GM12878 (cell line): Measurements from ENCODE around the gene PTPRC. TPM values are rescaled to one million over a fixed set of nuclear protein-coding genes. Genes with fewer than 3 reads are reported as not detected.

Source experiments
- ATAC-seq: fragments of 200-7000 bp; cut with Tn5 transposase; 3 replicates; pipeline ENCODE4 v1.9.1; 2020; ENCODE audit warnings: mild to moderate bottlenecking, moderate library complexity
- BruUV-seq: library from RNA; stranded (reverse); fragments of 400-500 nt; replicated peaks from 2 replicates; lab custom pipeline; 2021; lab: Mats Ljungman, UMichigan
- CTCF ChIA-PET: fragments of 300-600 bp; sonication (Branson Sonifier 250); formaldehyde crosslinking; extraction: SDS; loops from one replicate; lab custom pipeline; 2021; ENCODE audit warnings: inconsistent platforms; lab: Yijun Ruan, JAX
- POLR2A ChIA-PET: fragments of 350-600 bp; formaldehyde crosslinking; extraction: SDS; loops from one replicate; lab custom pipeline; 2021; ENCODE audit warnings: inconsistent platforms; lab: Charles Lee
- RAD21 ChIA-PET: fragments of 300-600 bp; sonication (Branson Sonifier 250); formaldehyde crosslinking; loops from one replicate; lab custom pipeline; 2023; ENCODE audit warnings: antibody characterized with exemption; ENCODE audit not compliant: unreplicated experiment; lab: Charles Lee
- SMC1A ChIA-PET: fragments of 300-600 bp; sonication (Branson Sonifier 250); formaldehyde crosslinking; loops from one replicate; lab custom pipeline; 2023; ENCODE audit not compliant: unreplicated experiment, uncharacterized antibody; lab: Charles Lee
- DNase-seq: peaks from one replicate; pipeline ENCODE4 v3.0.0-alpha.2; 2011; ENCODE audit warnings: low read depth, low spot score
- FAIRE-seq: peaks from 3 replicates; lab custom pipeline; 2011; peaks lifted over from hg19 to GRCh38; lab: Jason Lieb, UNC
- H2AFZ ChIP-seq: 2 replicates; pipeline ENCODE4 v1.6.0; 2011; ENCODE audit warnings: low read depth, low read length, control low read depth; ENCODE audit not compliant: control insufficient read depth
- H3K27ac ChIP-seq: 2 replicates; pipeline ENCODE4 v1.5.1; 2011; ENCODE audit warnings: control low read depth; ENCODE audit not compliant: control insufficient read depth, insufficient read depth
- H3K27me3 ChIP-seq, 2 experiments: replicated peaks in 1 of 2; 2 replicates each; pipeline versions ENCODE4 v1.6.0 to v1.6.1; 2011; ENCODE audit warnings: low read length in 1 of 2; ENCODE audit not compliant: control insufficient read depth in 2 of 2, insufficient read depth in 2 of 2
- H3K36me3 ChIP-seq, 2 experiments: 2 replicates each; pipeline ENCODE4 v1.5.1; 2011; ENCODE audit warnings: low read length in 1 of 2; ENCODE audit not compliant: control insufficient read depth in 2 of 2, insufficient read depth in 2 of 2
- H3K4me1 ChIP-seq: 2 replicates; pipeline ENCODE4 v1.6.1; 2011; ENCODE audit warnings: mild to moderate bottlenecking, low read length, moderate library complexity, mixed read lengths; ENCODE audit not compliant: control insufficient read depth, insufficient read depth
- H3K4me2 ChIP-seq: 2 replicates; pipeline ENCODE4 v1.6.0; 2011; ENCODE audit warnings: control low read depth; ENCODE audit not compliant: control insufficient read depth, insufficient read depth
- H3K4me3 ChIP-seq: fragments of 200-600 bp; sonication (generic); 2 replicates; pipeline ENCODE4 v1.5.1; 2016
- H3K79me2 ChIP-seq: 2 replicates; pipeline ENCODE4 v1.6.0; 2011; ENCODE audit warnings: low read length; ENCODE audit not compliant: control insufficient read depth, insufficient read depth
- H3K9ac ChIP-seq: 2 replicates; pipeline ENCODE4 v1.8.0; 2011; ENCODE audit warnings: low read length, control low read depth, mixed read lengths; ENCODE audit not compliant: control insufficient read depth, insufficient read depth
- H3K9me3 ChIP-seq: replicated peaks from 3 replicates; pipeline ENCODE4 v1.5.1; 2011; ENCODE audit warnings: mild to moderate bottlenecking, low read length; ENCODE audit not compliant: control insufficient read depth, insufficient read depth
- H4K20me1 ChIP-seq: 2 replicates; pipeline ENCODE4 v1.6.0; 2011; ENCODE audit not compliant: control insufficient read depth, insufficient read depth
- CEBPB ChIP-seq, 2 experiments: fragments of 150-350 bp in 1 of 2; IDR thresholded peaks; 2 replicates each; pipeline ENCODE4 v1.6.1; 2012 to 2014; ENCODE audit warnings: low read depth in 2 of 2, low read length in 2 of 2, borderline replicate concordance in 1 of 2, inconsistent platforms in 1 of 2
- KAT2A ChIP-seq: conservative IDR thresholded peaks from 2 replicates; pipeline ENCODE4 v1.6.1; 2011; ENCODE audit warnings: low read depth, low read length; ENCODE audit not compliant: control insufficient read depth
- MYB ChIP-seq: fragments of 150-350 bp; IDR thresholded peaks from 2 replicates; pipeline ENCODE4 v1.6.1; 2014; ENCODE audit warnings: mild to moderate bottlenecking, low read depth, low read length, borderline replicate concordance
- NFYA ChIP-seq: IDR thresholded peaks from 2 replicates; pipeline ENCODE4 v1.6.1; 2011; ENCODE audit warnings: low read depth, mild to moderate bottlenecking, low read length, improper control_type of control experiment, borderline replicate concordance
- PML ChIP-seq: IDR thresholded peaks from 2 replicates; pipeline ENCODE4 v1.6.1; 2012; ENCODE audit warnings: low read length, inconsistent platforms
- RAD51 ChIP-seq: fragments of 450-650 bp; IDR thresholded peaks from 2 replicates; pipeline ENCODE4 v1.6.1; 2016; ENCODE audit warnings: moderate library complexity, mild to moderate bottlenecking, inconsistent platforms
- RBBP5 ChIP-seq: fragments of 200-600 bp; sonication (generic); conservative IDR thresholded peaks from 2 replicates; pipeline ENCODE4 v1.6.1; 2016
- WGBS: methylation state at CpG from one replicate; pipeline ENCODE4 v1.1.6; 2016; ENCODE audit warnings: low lambda C conversion rate; ENCODE audit not compliant: insufficient replicate concordance, insufficient coverage; ENCODE audit errors: missing lambda C conversion rate; 5-methylcytosine and 5-hydroxymethylcytosine counted together
- in situ Hi-C: fragments of 300-500 bp; cut with MboI; formaldehyde crosslinking; loops from 9 replicates; pipeline ENCODE4 v1.14.3; 2018; ENCODE audit warnings: mixed read lengths
- intact Hi-C: fragments of 100-400 bp; cut with micrococcal nuclease; formaldehyde crosslinking; loops from one replicate; pipeline ENCODE4 v1.14.2; 2022; ENCODE audit not compliant: unreplicated experiment
- polyA plus RNA-seq, 11 experiments: library from polyadenylated mRNA; depleted of rRNA in 4 of 11; unstranded in 6 of 11; stranded (reverse) in 5 of 11; fragments of >200 nt; fragmentation: Nextera tagmentation in 4 of 11; fragmentation: Illumina TruSeq in 1 of 11; extraction: Ambion mirVana in 4 of 11; extraction: Trizol in 1 of 11; gene quantifications; 1 replicate in 1 of 11; 2 replicates in 10 of 11; pipeline versions ENCODE4 v1.2.1 to v1.2.3, GENCODE V29; 2011 to 2016; ENCODE audit warnings: inconsistent platforms in 2 of 11, missing spikeins in 2 of 11, low read depth in 1 of 11
- total RNA-seq, 4 experiments: library from RNA; depleted of rRNA in 3 of 4; stranded (reverse); fragments of >200 nt in 3 of 4; fragmentation: Illumina TruSeq in 1 of 4; extraction: Trizol in 1 of 4; gene quantifications; 2 replicates each; pipeline versions ENCODE4 v1.2.1 to v1.2.3, GENCODE V29; 2013 to 2021
- TF ChIP-seq, protein P1 (sequence below): fragments of 450-650 bp; IDR thresholded peaks from 2 replicates; pipeline ENCODE4 v1.6.1; 2017; ENCODE audit warnings: mild to moderate bottlenecking, moderate library complexity
- TF ChIP-seq, protein P2 (sequence below): fragments of 450-650 bp; formaldehyde crosslinking; IDR thresholded peaks from 2 replicates; pipeline ENCODE4 v1.5.0; 2022; ENCODE audit warnings: mild to moderate bottlenecking, missing genetic modification characterization
- TF ChIP-seq, protein P3 (sequence below): IDR thresholded peaks from 2 replicates; pipeline ENCODE4 v1.6.1; 2012; ENCODE audit warnings: low read depth, low read length, improper control_type of control experiment
- TF ChIP-seq, protein P4 (sequence below): IDR thresholded peaks from 2 replicates; pipeline ENCODE4 v1.6.1; 2012; ENCODE audit warnings: mild to moderate bottlenecking, low read depth, low read length

Gene PTPRC
- total and polyA plus RNA-seq, 10 of the 15 experiments (the other 5 are each of a cell fraction or from before 2014, with no cell fraction given) = 72.9 to 221 (median 118) TPM

DNA sequence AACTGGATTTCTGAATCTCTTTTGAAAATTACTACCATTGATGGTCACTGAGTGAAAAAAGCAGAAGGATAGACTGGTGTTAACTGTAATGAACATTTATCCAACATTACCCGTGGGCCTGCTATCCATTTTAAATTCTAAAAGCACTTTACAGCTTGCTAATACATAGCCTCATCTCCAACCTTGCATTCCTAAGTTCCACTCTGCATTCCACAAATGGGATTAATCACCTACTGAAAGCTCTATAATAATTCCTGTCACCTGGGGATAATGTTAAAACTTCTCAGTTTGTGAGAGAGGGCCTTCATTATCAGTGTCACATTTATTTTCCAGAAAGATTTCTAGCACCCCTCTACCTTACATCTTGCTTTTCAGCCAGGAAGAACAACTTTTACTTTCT is 38.2 kb downstream of the PTPRC start:
- 0% methylated on average over 1 of the region's 1 CpG for WGBS
- Histone ChIP-seq H3K36me3 (peaks cover 3 to 5% of the 10 kb centered on the region in 2 experiments; a peak in 3 of 4 replicates), H3K9ac (no peak overlapping the region), H3K4me2 (no peak overlapping the region), H2AFZ (no peak overlapping the region), H3K9me3 (no peaks in the 10 kb centered on the region; the same call in 1 of the 3 replicates), H3K27me3 (no peaks in the 10 kb centered on the region), H3K27ac (peak overlapping the region; percentile 18; the same call in 1 of the 2 replicates), H3K4me1 (peaks cover 48% of the 10 kb centered on the region), H3K4me3 (no peak overlapping the region), H4K20me1 (no peaks in the 10 kb centered on the region), H3K79me2 (peaks cover 17% of the 10 kb centered on the region)
- DNase-seq (no peak), FAIRE-seq (no peak), ATAC-seq (no peak)
- POLR2A ChIA-PET = interaction anchor here (1.1 to 3.6 kb wide), 2 partner anchors 8 to 27 kb away, joined by 4 to 17 read pairs; no protein-coding TSS in a partner anchor
- RAD21 ChIA-PET = interaction anchor here (0.8 to 3.2 kb wide), 7 partner anchors 9 to 78 kb away, joined by 3 to 28 read pairs (median 3); partner anchors contain the start of gene PTPRC
- intact Hi-C loops (no loop called here), in situ Hi-C loops (loop anchor here (10.0 to 25.0 kb wide), 3 partner anchors 512 to 1140 kb away; partner anchors contain the start of genes C1orf53 and LHX9)
- SMC1A ChIA-PET = interaction anchor here (1.0 to 2.7 kb wide), 7 partner anchors 7 to 71 kb away, joined by 3 to 12 read pairs (median 8); no protein-coding TSS in a partner anchor
- no TSS peak for BruUV-seq
- CTCF ChIA-PET = interaction anchor here (1.0 to 1.4 kb wide), 3 partner anchors 10 to 25 kb away, joined by 3 to 6 read pairs (median 3); no protein-coding TSS in a partner anchor
- TF ChIP-seq PML = no peak
- TF ChIP-seq, protein P1, sequence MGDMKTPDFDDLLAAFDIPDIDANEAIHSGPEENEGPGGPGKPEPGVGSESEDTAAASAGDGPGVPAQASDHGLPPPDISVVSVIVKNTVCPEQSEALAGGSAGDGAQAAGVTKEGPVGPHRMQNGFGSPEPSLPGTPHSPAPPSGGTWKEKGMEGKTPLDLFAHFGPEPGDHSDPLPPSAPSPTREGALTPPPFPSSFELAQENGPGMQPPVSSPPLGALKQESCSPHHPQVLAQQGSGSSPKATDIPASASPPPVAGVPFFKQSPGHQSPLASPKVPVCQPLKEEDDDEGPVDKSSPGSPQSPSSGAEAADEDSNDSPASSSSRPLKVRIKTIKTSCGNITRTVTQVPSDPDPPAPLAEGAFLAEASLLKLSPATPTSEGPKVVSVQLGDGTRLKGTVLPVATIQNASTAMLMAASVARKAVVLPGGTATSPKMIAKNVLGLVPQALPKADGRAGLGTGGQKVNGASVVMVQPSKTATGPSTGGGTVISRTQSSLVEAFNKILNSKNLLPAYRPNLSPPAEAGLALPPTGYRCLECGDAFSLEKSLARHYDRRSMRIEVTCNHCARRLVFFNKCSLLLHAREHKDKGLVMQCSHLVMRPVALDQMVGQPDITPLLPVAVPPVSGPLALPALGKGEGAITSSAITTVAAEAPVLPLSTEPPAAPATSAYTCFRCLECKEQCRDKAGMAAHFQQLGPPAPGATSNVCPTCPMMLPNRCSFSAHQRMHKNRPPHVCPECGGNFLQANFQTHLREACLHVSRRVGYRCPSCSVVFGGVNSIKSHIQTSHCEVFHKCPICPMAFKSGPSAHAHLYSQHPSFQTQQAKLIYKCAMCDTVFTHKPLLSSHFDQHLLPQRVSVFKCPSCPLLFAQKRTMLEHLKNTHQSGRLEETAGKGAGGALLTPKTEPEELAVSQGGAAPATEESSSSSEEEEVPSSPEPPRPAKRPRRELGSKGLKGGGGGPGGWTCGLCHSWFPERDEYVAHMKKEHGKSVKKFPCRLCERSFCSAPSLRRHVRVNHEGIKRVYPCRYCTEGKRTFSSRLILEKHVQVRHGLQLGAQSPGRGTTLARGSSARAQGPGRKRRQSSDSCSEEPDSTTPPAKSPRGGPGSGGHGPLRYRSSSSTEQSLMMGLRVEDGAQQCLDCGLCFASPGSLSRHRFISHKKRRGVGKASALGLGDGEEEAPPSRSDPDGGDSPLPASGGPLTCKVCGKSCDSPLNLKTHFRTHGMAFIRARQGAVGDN = no peak
- TF ChIP-seq RBBP5 = no peak
- no peak for TF ChIP-seq RAD51
- no peak for TF ChIP-seq MYB
- no peak for TF ChIP-seq CEBPB (IDR thresholded peaks at IDR 0.05; ENCODE audit: borderline replicate concordance in 1 of 2, low read depth in 2 of 2, low read length in 2 of 2)
- TF ChIP-seq, protein P2, sequence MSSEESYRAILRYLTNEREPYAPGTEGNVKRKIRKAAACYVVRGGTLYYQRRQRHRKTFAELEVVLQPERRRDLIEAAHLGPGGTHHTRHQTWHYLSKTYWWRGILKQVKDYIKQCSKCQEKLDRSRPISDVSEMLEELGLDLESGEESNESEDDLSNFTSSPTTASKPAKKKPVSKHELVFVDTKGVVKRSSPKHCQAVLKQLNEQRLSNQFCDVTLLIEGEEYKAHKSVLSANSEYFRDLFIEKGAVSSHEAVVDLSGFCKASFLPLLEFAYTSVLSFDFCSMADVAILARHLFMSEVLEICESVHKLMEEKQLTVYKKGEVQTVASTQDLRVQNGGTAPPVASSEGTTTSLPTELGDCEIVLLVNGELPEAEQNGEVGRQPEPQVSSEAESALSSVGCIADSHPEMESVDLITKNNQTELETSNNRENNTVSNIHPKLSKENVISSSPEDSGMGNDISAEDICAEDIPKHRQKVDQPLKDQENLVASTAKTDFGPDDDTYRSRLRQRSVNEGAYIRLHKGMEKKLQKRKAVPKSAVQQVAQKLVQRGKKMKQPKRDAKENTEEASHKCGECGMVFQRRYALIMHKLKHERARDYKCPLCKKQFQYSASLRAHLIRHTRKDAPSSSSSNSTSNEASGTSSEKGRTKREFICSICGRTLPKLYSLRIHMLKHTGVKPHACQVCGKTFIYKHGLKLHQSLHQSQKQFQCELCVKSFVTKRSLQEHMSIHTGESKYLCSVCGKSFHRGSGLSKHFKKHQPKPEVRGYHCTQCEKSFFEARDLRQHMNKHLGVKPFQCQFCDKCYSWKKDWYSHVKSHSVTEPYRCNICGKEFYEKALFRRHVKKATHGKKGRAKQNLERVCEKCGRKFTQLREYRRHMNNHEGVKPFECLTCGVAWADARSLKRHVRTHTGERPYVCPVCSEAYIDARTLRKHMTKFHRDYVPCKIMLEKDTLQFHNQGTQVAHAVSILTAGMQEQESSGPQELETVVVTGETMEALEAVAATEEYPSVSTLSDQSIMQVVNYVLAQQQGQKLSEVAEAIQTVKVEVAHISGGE (CRISPR knock-in tag) = no peak
- TF ChIP-seq, protein P3, sequence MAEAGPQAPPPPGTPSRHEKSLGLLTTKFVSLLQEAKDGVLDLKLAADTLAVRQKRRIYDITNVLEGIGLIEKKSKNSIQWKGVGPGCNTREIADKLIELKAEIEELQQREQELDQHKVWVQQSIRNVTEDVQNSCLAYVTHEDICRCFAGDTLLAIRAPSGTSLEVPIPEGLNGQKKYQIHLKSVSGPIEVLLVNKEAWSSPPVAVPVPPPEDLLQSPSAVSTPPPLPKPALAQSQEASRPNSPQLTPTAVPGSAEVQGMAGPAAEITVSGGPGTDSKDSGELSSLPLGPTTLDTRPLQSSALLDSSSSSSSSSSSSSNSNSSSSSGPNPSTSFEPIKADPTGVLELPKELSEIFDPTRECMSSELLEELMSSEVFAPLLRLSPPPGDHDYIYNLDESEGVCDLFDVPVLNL = no peak
- TF ChIP-seq, protein P4, sequence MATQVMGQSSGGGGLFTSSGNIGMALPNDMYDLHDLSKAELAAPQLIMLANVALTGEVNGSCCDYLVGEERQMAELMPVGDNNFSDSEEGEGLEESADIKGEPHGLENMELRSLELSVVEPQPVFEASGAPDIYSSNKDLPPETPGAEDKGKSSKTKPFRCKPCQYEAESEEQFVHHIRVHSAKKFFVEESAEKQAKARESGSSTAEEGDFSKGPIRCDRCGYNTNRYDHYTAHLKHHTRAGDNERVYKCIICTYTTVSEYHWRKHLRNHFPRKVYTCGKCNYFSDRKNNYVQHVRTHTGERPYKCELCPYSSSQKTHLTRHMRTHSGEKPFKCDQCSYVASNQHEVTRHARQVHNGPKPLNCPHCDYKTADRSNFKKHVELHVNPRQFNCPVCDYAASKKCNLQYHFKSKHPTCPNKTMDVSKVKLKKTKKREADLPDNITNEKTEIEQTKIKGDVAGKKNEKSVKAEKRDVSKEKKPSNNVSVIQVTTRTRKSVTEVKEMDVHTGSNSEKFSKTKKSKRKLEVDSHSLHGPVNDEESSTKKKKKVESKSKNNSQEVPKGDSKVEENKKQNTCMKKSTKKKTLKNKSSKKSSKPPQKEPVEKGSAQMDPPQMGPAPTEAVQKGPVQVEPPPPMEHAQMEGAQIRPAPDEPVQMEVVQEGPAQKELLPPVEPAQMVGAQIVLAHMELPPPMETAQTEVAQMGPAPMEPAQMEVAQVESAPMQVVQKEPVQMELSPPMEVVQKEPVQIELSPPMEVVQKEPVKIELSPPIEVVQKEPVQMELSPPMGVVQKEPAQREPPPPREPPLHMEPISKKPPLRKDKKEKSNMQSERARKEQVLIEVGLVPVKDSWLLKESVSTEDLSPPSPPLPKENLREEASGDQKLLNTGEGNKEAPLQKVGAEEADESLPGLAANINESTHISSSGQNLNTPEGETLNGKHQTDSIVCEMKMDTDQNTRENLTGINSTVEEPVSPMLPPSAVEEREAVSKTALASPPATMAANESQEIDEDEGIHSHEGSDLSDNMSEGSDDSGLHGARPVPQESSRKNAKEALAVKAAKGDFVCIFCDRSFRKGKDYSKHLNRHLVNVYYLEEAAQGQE = no peak
- TF ChIP-seq NFYA = no peak
- no peak for TF ChIP-seq KAT2A
